H9 (cell line): ENCODE data around the gene HASPIN. TPM values are rescaled to one million over a fixed set of nuclear protein-coding genes. Genes with fewer than 3 reads are reported as not detected.

Source experiments
- DNase-seq: peaks from one replicate; pipeline ENCODE4 v3.0.0-alpha.2; 2017
- H2AFZ ChIP-seq: one replicate; pipeline ENCODE4 v1.6.1; 2013; ENCODE audit warnings: mild to moderate bottlenecking, low read length, control low read depth, moderate library complexity
- H2AK5ac ChIP-seq: 2 replicates; pipeline ENCODE4 v1.6.1; 2013; ENCODE audit warnings: low read length, control low read depth, mixed read lengths; ENCODE audit not compliant: insufficient read length
- H2BK120ac ChIP-seq: one replicate; pipeline ENCODE4 v1.6.1; 2013; ENCODE audit warnings: low read depth, mild to moderate bottlenecking, low read length, control low read depth, inconsistent platforms; ENCODE audit not compliant: poor library complexity, severe bottlenecking
- H2BK12ac ChIP-seq: 2 replicates; pipeline ENCODE4 v1.6.1; 2013; ENCODE audit warnings: low read length, control low read depth, mixed read lengths, low read depth; ENCODE audit not compliant: insufficient read length
- H2BK15ac ChIP-seq: 2 replicates; pipeline ENCODE4 v1.6.1; 2013; ENCODE audit warnings: low read depth, low read length, control low read depth
- H2BK20ac ChIP-seq: one replicate; pipeline ENCODE4 v1.6.1; 2013; ENCODE audit warnings: low read depth, mild to moderate bottlenecking, low read length, control low read depth, inconsistent platforms; ENCODE audit not compliant: poor library complexity, severe bottlenecking
- H2BK5ac ChIP-seq: 2 replicates; pipeline ENCODE4 v1.6.1; 2013; ENCODE audit warnings: low read length, control low read depth, mixed read lengths; ENCODE audit not compliant: insufficient read length
- H3K14ac ChIP-seq: 2 replicates; pipeline ENCODE4 v1.6.1; 2013; ENCODE audit warnings: low read length, control low read depth; ENCODE audit not compliant: insufficient read depth
- H3K18ac ChIP-seq: 2 replicates; pipeline ENCODE4 v1.6.1; 2013; ENCODE audit warnings: low read depth, mild to moderate bottlenecking, mixed read lengths, low read length, control low read depth; ENCODE audit not compliant: insufficient read length
- H3K23ac ChIP-seq: 2 replicates; pipeline ENCODE4 v1.6.1; 2013; ENCODE audit warnings: low read length, control low read depth, mixed read lengths, low read depth; ENCODE audit not compliant: insufficient read length
- H3K23me2 ChIP-seq: 2 replicates; pipeline ENCODE4 v1.6.1; 2013; ENCODE audit warnings: low read depth, mild to moderate bottlenecking, mixed read lengths, low read length, control low read depth; ENCODE audit not compliant: insufficient read length, poor library complexity, severe bottlenecking
- H3K27ac ChIP-seq: 2 replicates; pipeline ENCODE4 v1.5.1; 2013; ENCODE audit warnings: low read length, control low read depth, mixed read lengths, low read depth; ENCODE audit not compliant: insufficient read length
- H3K27me3 ChIP-seq: 2 replicates; pipeline ENCODE4 v1.6.1; 2013; ENCODE audit warnings: low read length, control low read depth, inconsistent platforms; ENCODE audit not compliant: insufficient read depth
- H3K4ac ChIP-seq: 2 replicates; pipeline ENCODE4 v1.6.1; 2013; ENCODE audit warnings: low read depth, mild to moderate bottlenecking, control low read depth, inconsistent platforms, low read length, moderate library complexity
- H3K4me1 ChIP-seq: 2 replicates; pipeline ENCODE4 v1.6.1; 2013; ENCODE audit warnings: low read length, control low read depth, inconsistent platforms; ENCODE audit not compliant: insufficient read depth
- H3K4me2 ChIP-seq: 2 replicates; pipeline ENCODE4 v1.6.1; 2013; ENCODE audit warnings: low read length, control low read depth, mixed read lengths; ENCODE audit not compliant: insufficient read length, insufficient read depth
- H3K56ac ChIP-seq: 2 replicates; pipeline ENCODE4 v1.6.1; 2013; ENCODE audit warnings: low read depth, mild to moderate bottlenecking, mixed read lengths, low read length, control low read depth; ENCODE audit not compliant: insufficient read length
- H3K79me1 ChIP-seq: 2 replicates; pipeline ENCODE4 v1.6.1; 2013; ENCODE audit warnings: low read depth, mild to moderate bottlenecking, moderate library complexity, low read length, control low read depth, inconsistent platforms; ENCODE audit not compliant: insufficient read depth, poor library complexity, severe bottlenecking
- H3K79me2 ChIP-seq: 2 replicates; pipeline ENCODE4 v1.6.1; 2013; ENCODE audit warnings: low read length, control low read depth, inconsistent platforms; ENCODE audit not compliant: insufficient read depth
- H3K9ac ChIP-seq: 2 replicates; pipeline ENCODE4 v1.6.1; 2013; ENCODE audit warnings: low read length, control low read depth, mixed read lengths; ENCODE audit not compliant: insufficient read length; ENCODE audit errors: extremely low read depth
- H3K9me3 ChIP-seq: one replicate; pipeline ENCODE4 v1.6.1; 2013; ENCODE audit warnings: low read depth, low read length, inconsistent platforms; ENCODE audit not compliant: control insufficient read depth
- H3T11ph ChIP-seq: one replicate; pipeline ENCODE4 v1.6.1; 2013; ENCODE audit warnings: mild to moderate bottlenecking, low read length, control low read depth, inconsistent platforms
- H4K20me1 ChIP-seq: one replicate; pipeline ENCODE4 v1.6.1; 2013; ENCODE audit not compliant: control insufficient read depth, insufficient read length, insufficient read depth
- H4K5ac ChIP-seq: 2 replicates; pipeline ENCODE4 v1.6.1; 2013; ENCODE audit warnings: low read depth, mild to moderate bottlenecking, mixed read lengths, low read length, control low read depth; ENCODE audit not compliant: insufficient read length
- H4K8ac ChIP-seq: replicated peaks from 2 replicates; pipeline ENCODE4 v1.6.1; 2013; ENCODE audit warnings: low read length, control low read depth, mixed read lengths, low read depth; ENCODE audit not compliant: insufficient read length
- H4K91ac ChIP-seq: 2 replicates; pipeline ENCODE4 v1.6.1; 2013; ENCODE audit warnings: low read depth, mild to moderate bottlenecking, moderate library complexity, mixed read lengths, low read length, control low read depth; ENCODE audit not compliant: insufficient read length
- H3K27ac Mint-ChIP-seq, 3 experiments: 2 replicates in 2 of 3; 3 replicates in 1 of 3; pipeline ENCODE4 v1.8.0; 2020 to 2021; ENCODE audit warnings: mixed read lengths in 3 of 3, mild to moderate bottlenecking in 1 of 3, moderate library complexity in 1 of 3
- H3K27me3 Mint-ChIP-seq: 2 replicates; pipeline ENCODE4 v1.8.0; 2021; ENCODE audit warnings: low read depth, mild to moderate bottlenecking, moderate library complexity, mixed read lengths
- H3K36me3 Mint-ChIP-seq, 3 experiments: 2 replicates in 2 of 3; 3 replicates in 1 of 3; pipeline ENCODE4 v1.8.0; 2020 to 2021; ENCODE audit warnings: low read depth in 3 of 3, mixed read lengths in 3 of 3; ENCODE audit not compliant: insufficient read depth in 1 of 3
- H3K4me1 Mint-ChIP-seq, 2 experiments: 2 replicates each; pipeline ENCODE4 v1.8.0; 2020; ENCODE audit warnings: mixed read lengths in 2 of 2
- H3K4me3 Mint-ChIP-seq, 2 experiments: 2 replicates in 1 of 2; 3 replicates in 1 of 2; pipeline ENCODE4 v1.8.0; 2020 to 2021; ENCODE audit warnings: mild to moderate bottlenecking in 2 of 2, mixed read lengths in 2 of 2, moderate library complexity in 1 of 2
- H3K9me3 Mint-ChIP-seq, 2 experiments: 2 replicates in 1 of 2; 3 replicates in 1 of 2; pipeline ENCODE4 v1.8.0; 2020; ENCODE audit warnings: mild to moderate bottlenecking in 2 of 2, mixed read lengths in 2 of 2, moderate library complexity in 1 of 2
- WGBS: extraction: QIAGEN DNeasy Blood & Tissue Kit; methylation state at CpG from one replicate; pipeline ENCODE4 v1.1.7; 2013; ENCODE audit warnings: missing lambda C conversion rate, low lambda C conversion rate, mixed read lengths; ENCODE audit not compliant: insufficient read length; ENCODE audit errors: extremely low coverage; 5-methylcytosine and 5-hydroxymethylcytosine counted together
- total RNA-seq: library from RNA; stranded (reverse); gene quantifications from 2 replicates; pipeline ENCODE4 v1.2.1, GENCODE V29; 2021
- TF ChIP-seq, protein P1 (sequence below): fragments of 200-600 bp; sonication (generic); conservative IDR thresholded peaks from 3 replicates; pipeline ENCODE4 v1.8.0; 2021; ENCODE audit warnings: antibody characterized with exemption, mild to moderate bottlenecking

Gene HASPIN
- total RNA-seq, 1 experiment from 2014 or later: 26.6 TPM

- Histone ChIP-seq H3K23ac (no peak overlapping the region), H3K4me2 (no peak overlapping the region), H3K79me1 (no peaks in the 10 kb centered on the region), H3K9ac (no peak overlapping the region), H2BK5ac (no peak overlapping the region), H3K18ac (no peak overlapping the region), H3K56ac (no peak overlapping the region), H3K14ac (no peak overlapping the region), H3T11ph (no peak overlapping the region), H4K8ac (no peak overlapping the region), H2BK20ac (no peak overlapping the region), H2AFZ (no peak overlapping the region), H2BK12ac (no peak overlapping the region), H4K91ac (no peak overlapping the region), H3K4ac (no peak overlapping the region), H3K4me1 (no peaks in the 10 kb centered on the region; the same call in 1 of the 2 replicates), H2BK15ac (no peak overlapping the region), H3K27me3 (no peaks in the 10 kb centered on the region), H3K9me3 (no peaks in the 10 kb centered on the region), H4K20me1 (no peaks in the 10 kb centered on the region), H3K79me2 (no peaks in the 10 kb centered on the region), H4K5ac (no peak overlapping the region), H2BK120ac (no peak overlapping the region), H2AK5ac (no peak overlapping the region), H3K27ac (no peak overlapping the region), H3K23me2 (peaks cover 2% of the 10 kb centered on the region)
- no peaks in the 10 kb centered on the region; the same call in 1 of the 2 replicates for H3K27me3 Mint-ChIP-seq
- no peak overlapping the region for H3K4me3 Mint-ChIP-seq
- no CpG with 5 or more reads among the region's 8 CpGs for WGBS
- no peak overlapping the region for H3K27ac Mint-ChIP-seq
- no peak for DNase-seq
- peaks cover 0 to 5% (median 0%) of the 10 kb centered on the region in 3 experiments; a peak in 3 of 7 replicates for H3K36me3 Mint-ChIP-seq
- peaks cover 2 to 8% of the 10 kb centered on the region in 2 experiments; a peak in 3 of 5 replicates for H3K9me3 Mint-ChIP-seq
- TF ChIP-seq, protein P1, sequence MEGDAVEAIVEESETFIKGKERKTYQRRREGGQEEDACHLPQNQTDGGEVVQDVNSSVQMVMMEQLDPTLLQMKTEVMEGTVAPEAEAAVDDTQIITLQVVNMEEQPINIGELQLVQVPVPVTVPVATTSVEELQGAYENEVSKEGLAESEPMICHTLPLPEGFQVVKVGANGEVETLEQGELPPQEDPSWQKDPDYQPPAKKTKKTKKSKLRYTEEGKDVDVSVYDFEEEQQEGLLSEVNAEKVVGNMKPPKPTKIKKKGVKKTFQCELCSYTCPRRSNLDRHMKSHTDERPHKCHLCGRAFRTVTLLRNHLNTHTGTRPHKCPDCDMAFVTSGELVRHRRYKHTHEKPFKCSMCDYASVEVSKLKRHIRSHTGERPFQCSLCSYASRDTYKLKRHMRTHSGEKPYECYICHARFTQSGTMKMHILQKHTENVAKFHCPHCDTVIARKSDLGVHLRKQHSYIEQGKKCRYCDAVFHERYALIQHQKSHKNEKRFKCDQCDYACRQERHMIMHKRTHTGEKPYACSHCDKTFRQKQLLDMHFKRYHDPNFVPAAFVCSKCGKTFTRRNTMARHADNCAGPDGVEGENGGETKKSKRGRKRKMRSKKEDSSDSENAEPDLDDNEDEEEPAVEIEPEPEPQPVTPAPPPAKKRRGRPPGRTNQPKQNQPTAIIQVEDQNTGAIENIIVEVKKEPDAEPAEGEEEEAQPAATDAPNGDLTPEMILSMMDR: no peak
- peaks cover 15 to 23% of the 10 kb centered on the region in 2 experiments for H3K4me1 Mint-ChIP-seq
These were observed 46.8 kb downstream of the HASPIN start for GRCh38 chr17:3770466-3770865.
